ENCODE results near the gene RPS3A.

- no peak for TF ChIP-seq CTCF (IDR thresholded peaks at IDR 0.05; ENCODE audit: insufficient read depth, low read length, poor library complexity, severe bottlenecking)
- no peak for TF ChIP-seq EZH2phosphoT487 (conservative IDR thresholded peaks at IDR 0.05; ENCODE audit: low read length)
Observed at GRCh38 chr4:151144329-151145072, 45.1 kb downstream of the RPS3A start.
